ENCODE results near the gene CDKAL1. TPM values are rescaled to one million over a fixed set of nuclear protein-coding genes. Genes with fewer than 3 reads are reported as not detected.
"Not testable (repeated sequence)": the region's sequence is repeated elsewhere in the genome, so short reads cannot be mapped to it uniquely, and the experiment has no call there.

CDKAL1 gene
- total RNA-seq, 1 experiment from 2014 or later = 13.8 TPM

GRCh38 chr6:20830576-20830975 is 296.3 kb downstream of the CDKAL1 start:
- no peaks in the 10 kb centered on the region for H3K27me3 ChIP-seq (ENCODE audit: low read length)
- no peak for TF ChIP-seq EZH2phosphoT487 (IDR thresholded peaks at IDR 0.05; ENCODE audit: borderline replicate concordance, low read length)
- TF ChIP-seq EZH2 (IDR thresholded peaks at IDR 0.05; ENCODE audit: low read length, unreplicated experiment) = no peak
- TF ChIP-seq CTCF (conservative IDR thresholded peaks at IDR 0.05; ENCODE audit: low read depth, low read length) = no peak
- no peaks in the 10 kb centered on the region for H3K79me2 ChIP-seq (ENCODE audit: low read length)
- intact Hi-C loops (cut with micrococcal nuclease) = no loop called here
- no peak overlapping the region for H3K4me3 ChIP-seq (ENCODE audit: low read length)
- H3K36me3 ChIP-seq (ENCODE audit: low read depth, low read length) = no peaks in the 10 kb centered on the region
- H2AFZ ChIP-seq (ENCODE audit: low read length) = no peak overlapping the region
- H3K9me3 ChIP-seq (ENCODE audit: low read length) = no peaks in the 10 kb centered on the region
- POLR2A ChIA-PET (ENCODE audit: unreplicated experiment) = no interaction called here
- BruUV-seq (replicated peaks) = no TSS peak
- H3K9ac ChIP-seq (ENCODE audit: low read length) = no peak overlapping the region
- H3K27ac ChIP-seq (ENCODE audit: low read length) = no peak overlapping the region
- H3K9me2 ChIP-seq (replicated peaks; ENCODE audit: low read length) = no peaks in the 10 kb centered on the region
- no peak for ATAC-seq
- no peaks in the 10 kb centered on the region for H4K20me1 ChIP-seq (ENCODE audit: low read length)
- peaks cover 11% of the 10 kb centered on the region for H3K4me1 ChIP-seq (ENCODE audit: insufficient read depth, low read length)
- CTCF ChIA-PET = no interaction called here
- no peaks in the 10 kb centered on the region for H3F3A ChIP-seq (ENCODE audit: low read length, unreplicated experiment)
- DNase-seq = no peak
- H3K4me2 ChIP-seq (ENCODE audit: low read length) = no peak overlapping the region

GRCh38 chr6:20831251-20831650 is 297.0 kb downstream of the CDKAL1 start:
- H3K79me2 ChIP-seq (ENCODE audit: low read length); H3K27ac ChIP-seq (ENCODE audit: low read length); H3K4me2 ChIP-seq (ENCODE audit: low read length); BruUV-seq (replicated peaks); H4K20me1 ChIP-seq (ENCODE audit: low read length); H3K9me3 ChIP-seq (ENCODE audit: low read length); H3F3A ChIP-seq (ENCODE audit: low read length, unreplicated experiment); intact Hi-C loops (cut with micrococcal nuclease); H3K27me3 ChIP-seq (ENCODE audit: low read length); H3K9ac ChIP-seq (ENCODE audit: low read length); DNase-seq; H3K4me1 ChIP-seq (ENCODE audit: insufficient read depth, low read length); ATAC-seq; H3K9me2 ChIP-seq (replicated peaks; ENCODE audit: low read length); H3K36me3 ChIP-seq (ENCODE audit: low read depth, low read length); CTCF ChIA-PET; H2AFZ ChIP-seq (ENCODE audit: low read length); H3K4me3 ChIP-seq (ENCODE audit: low read length); POLR2A ChIA-PET (ENCODE audit: unreplicated experiment): not testable (repeated sequence)

- Histone ChIP-seq H3K4me1 (ENCODE audit: insufficient read depth, low read length) (no peaks in the 10 kb centered on the region), H4K20me1 (ENCODE audit: low read length) (no peaks in the 10 kb centered on the region), H3K36me3 (ENCODE audit: low read depth, low read length) (no peaks in the 10 kb centered on the region), H3K9me3 (ENCODE audit: low read length) (no peaks in the 10 kb centered on the region), H3K9ac (ENCODE audit: low read length) (no peak overlapping the region), H3K27me3 (ENCODE audit: low read length) (no peaks in the 10 kb centered on the region), H2AFZ (ENCODE audit: low read length) (no peak overlapping the region), H3K4me2 (ENCODE audit: low read length) (no peak overlapping the region), H3K79me2 (ENCODE audit: low read length) (no peaks in the 10 kb centered on the region), H3K4me3 (ENCODE audit: low read length) (no peak overlapping the region), H3K27ac (ENCODE audit: low read length) (no peak overlapping the region), H3F3A (ENCODE audit: low read length, unreplicated experiment) (no peaks in the 10 kb centered on the region), H3K9me2 (replicated peaks; ENCODE audit: low read length) (no peaks in the 10 kb centered on the region)
- no TSS peak for BruUV-seq (replicated peaks)
- ChIA-PET POLR2A (ENCODE audit: unreplicated experiment) (no interaction called here), CTCF (no interaction called here)
- intact Hi-C loops (cut with micrococcal nuclease) = no loop called here
- TF ChIP-seq CTCF (conservative IDR thresholded peaks at IDR 0.05; ENCODE audit: low read depth, low read length) (no peak), EZH2 (IDR thresholded peaks at IDR 0.05; ENCODE audit: low read length, unreplicated experiment) (no peak), EZH2phosphoT487 (IDR thresholded peaks at IDR 0.05; ENCODE audit: borderline replicate concordance, low read length) (no peak)
- ATAC-seq = no peak
- DNase-seq = no peak
Observed at GRCh38 chr6:20833881-20834515, 299.7 kb downstream of the CDKAL1 start.
